ENCODE data around the gene OR4P4. TPM values are rescaled to one million over a fixed set of nuclear protein-coding genes. Genes with fewer than 3 reads are reported as not detected.

The OR4P4 gene
- not detected for polyA plus RNA-seq (2013, experiment 1 of 2)
- polyA plus RNA-seq (2013, experiment 2 of 2): not detected

DNA sequence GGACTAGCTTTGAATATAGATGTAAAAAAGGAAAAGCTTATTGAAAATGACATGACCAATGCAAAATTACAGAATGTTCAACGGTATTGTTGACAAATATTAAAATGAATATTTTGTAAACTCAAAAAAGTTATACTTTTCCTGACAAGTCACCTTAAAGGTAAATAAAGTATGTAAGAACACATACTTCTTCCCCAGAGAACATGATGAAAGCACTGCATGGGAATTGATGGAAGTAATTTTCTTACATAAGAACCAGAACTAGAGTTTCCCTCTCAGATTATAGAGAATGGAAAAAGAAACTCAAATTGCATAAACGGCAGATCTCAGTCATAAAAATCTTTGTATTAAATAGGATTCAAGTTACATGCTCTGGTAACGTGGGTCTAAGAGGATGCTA, at the start of gene OR4P4:
Gene OR4P4 (plus strand): TSS at position 301 of the 400 bp plus-strand sequence.
- no peaks in the 10 kb centered on the region for H3K9me3 ChIP-seq (ENCODE audit: control insufficient read depth, low read length)
- H3K27ac ChIP-seq (ENCODE audit: low read depth, low read length, severe bottlenecking): no peak within 1 kb of the TSS
- no CpG with 5 or more reads among the region's 3 CpGs for WGBS, 2 experiments (ENCODE audit: insufficient coverage in 2 of 2)
- H3K36me3 ChIP-seq (ENCODE audit: control insufficient read depth, insufficient read depth, low read length): no peaks in the 10 kb centered on the region
- no peak within 1 kb of the TSS for H3K4me3 ChIP-seq (ENCODE audit: extremely low read depth, insufficient read depth, low read length, poor library complexity, severe bottlenecking)
- no peaks in the 10 kb centered on the region for H3K4me1 ChIP-seq (ENCODE audit: control insufficient read depth, insufficient read depth, low read length, poor library complexity, severe bottlenecking)

DNA sequence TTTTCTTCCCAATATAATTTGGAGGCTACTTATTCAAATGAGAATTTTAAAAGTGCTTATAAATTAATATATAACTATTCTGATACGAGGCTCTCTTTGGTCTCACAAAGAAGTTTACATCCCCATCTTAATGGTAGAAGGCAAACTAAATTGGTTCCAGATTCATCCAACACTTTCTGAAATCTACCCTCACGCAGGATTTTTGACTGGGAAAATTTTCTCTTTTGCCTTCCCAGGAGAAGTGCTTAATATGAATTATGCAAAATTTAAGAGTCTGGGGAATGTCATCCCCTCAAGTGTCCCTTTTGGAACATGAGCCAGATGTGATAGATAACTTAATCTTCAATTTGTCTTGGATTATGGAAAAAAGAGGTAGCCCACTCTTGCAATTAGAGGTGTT, 27.4 kb upstream of the OR4P4 start, which contains the start of gene OR4C11:
Gene OR4C11 (minus strand): TSS at position 101 of the 400 bp plus-strand sequence. CDS start 3,272 bp downstream, outside the sequence.
- no CpG with 5 or more reads among the region's 2 CpGs for WGBS, 2 experiments (ENCODE audit: insufficient coverage in 2 of 2)

DNA sequence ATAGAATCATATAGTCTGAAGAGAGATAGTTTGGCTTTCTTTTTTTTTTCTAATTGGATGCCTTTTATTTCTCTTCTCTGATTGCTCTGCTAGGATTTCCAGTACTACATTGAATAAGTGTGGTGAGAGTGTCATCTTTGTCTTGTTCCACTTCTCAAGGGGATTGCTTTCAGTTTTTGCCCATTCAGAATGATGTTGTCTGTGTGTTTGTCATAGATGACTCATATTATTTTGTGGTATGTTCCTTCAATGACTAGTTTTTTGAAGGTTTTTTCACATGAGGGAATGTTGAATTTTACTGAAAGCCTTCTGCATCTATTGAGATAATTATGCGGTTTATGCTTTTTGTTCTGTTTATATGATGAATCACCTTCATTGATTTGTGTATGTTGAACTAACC, 10.4 kb upstream of the OR4P4 start:
- no CpG with 5 or more reads among the region's 1 CpG for WGBS, 2 experiments (ENCODE audit: insufficient coverage in 2 of 2)
- Histone ChIP-seq H3K9me3 (ENCODE audit: control insufficient read depth, low read length) (peaks cover 8% of the 10 kb centered on the region), H3K36me3 (ENCODE audit: control insufficient read depth, insufficient read depth, low read length) (no peaks in the 10 kb centered on the region), H3K4me1 (ENCODE audit: control insufficient read depth, insufficient read depth, low read length, poor library complexity, severe bottlenecking) (no peaks in the 10 kb centered on the region), H3K4me3 (ENCODE audit: extremely low read depth, insufficient read depth, low read length, poor library complexity, severe bottlenecking) (no peak overlapping the region), H3K27ac (ENCODE audit: low read depth, low read length, severe bottlenecking) (no peak overlapping the region)

More for the DNA sequence above, 27.4 kb upstream of the OR4P4 start, which contains the start of gene OR4C11:
- Histone ChIP-seq H3K36me3 (ENCODE audit: control insufficient read depth, insufficient read depth, low read length) (no peaks in the 10 kb centered on the region), H3K27ac (ENCODE audit: low read depth, low read length, severe bottlenecking) (no peak within 1 kb of the TSS), H3K4me1 (ENCODE audit: control insufficient read depth, insufficient read depth, low read length, poor library complexity, severe bottlenecking) (no peaks in the 10 kb centered on the region), H3K9me3 (ENCODE audit: control insufficient read depth, low read length) (peaks cover 14% of the 10 kb centered on the region), H3K4me3 (ENCODE audit: extremely low read depth, insufficient read depth, low read length, poor library complexity, severe bottlenecking) (no peak within 1 kb of the TSS)

- no CpG with 5 or more reads among the region's 2 CpGs for WGBS, 2 experiments (ENCODE audit: insufficient coverage in 2 of 2)
- Histone ChIP-seq H3K9me3 (ENCODE audit: control insufficient read depth, low read length) (peaks cover 10% of the 10 kb centered on the region), H3K4me3 (ENCODE audit: extremely low read depth, insufficient read depth, low read length, poor library complexity, severe bottlenecking) (no peak within 1 kb of the TSS), H3K4me1 (ENCODE audit: control insufficient read depth, insufficient read depth, low read length, poor library complexity, severe bottlenecking) (no peaks in the 10 kb centered on the region), H3K36me3 (ENCODE audit: control insufficient read depth, insufficient read depth, low read length) (no peaks in the 10 kb centered on the region), H3K27ac (ENCODE audit: low read depth, low read length, severe bottlenecking) (no peak within 1 kb of the TSS)
Observed at GRCh38 chr11:55648027-55648426, 13.1 kb downstream of the OR4P4 start, which contains the start of gene OR4S2. OR4S2 (plus strand) TSS chr11:55648327; CDS start chr11:55650904, 2,577 bp downstream.

- WGBS, 2 experiments (ENCODE audit: insufficient coverage in 2 of 2): no CpG with 5 or more reads among the region's 1 CpG
- no peak overlapping the region for H3K4me3 ChIP-seq (ENCODE audit: extremely low read depth, insufficient read depth, low read length, poor library complexity, severe bottlenecking)
- H3K27ac ChIP-seq (ENCODE audit: low read depth, low read length, severe bottlenecking): no peak overlapping the region
- no peaks in the 10 kb centered on the region for H3K36me3 ChIP-seq (ENCODE audit: control insufficient read depth, insufficient read depth, low read length)
- no peaks in the 10 kb centered on the region for H3K4me1 ChIP-seq (ENCODE audit: control insufficient read depth, insufficient read depth, low read length, poor library complexity, severe bottlenecking)
- H3K9me3 ChIP-seq (ENCODE audit: control insufficient read depth, low read length): peaks cover 12% of the 10 kb centered on the region
Observed at GRCh38 chr11:55652560-55652959, 17.6 kb downstream of the OR4P4 start.

DNA sequence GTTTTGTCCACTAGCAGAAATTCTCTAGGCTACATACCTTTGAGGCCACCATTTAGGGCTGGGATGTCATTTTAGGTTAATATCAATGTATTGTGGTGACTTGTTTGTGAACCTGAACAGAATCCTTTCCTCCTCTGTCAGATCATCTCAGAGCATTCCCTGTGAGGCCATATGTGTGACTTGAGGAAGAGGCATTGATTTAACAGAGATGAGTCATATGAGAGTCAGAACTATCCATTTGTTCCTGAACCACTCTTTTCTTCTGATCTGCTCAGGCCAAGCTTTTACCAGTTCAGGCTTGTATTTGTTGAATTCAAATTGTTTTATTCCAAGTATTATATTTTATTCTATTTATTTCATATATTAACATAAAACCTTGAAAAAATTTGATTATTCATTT, 20.2 kb downstream of the OR4P4 start:
- Histone ChIP-seq H3K27ac (ENCODE audit: low read depth, low read length, severe bottlenecking) (no peak overlapping the region), H3K9me3 (ENCODE audit: control insufficient read depth, low read length) (peaks cover 19% of the 10 kb centered on the region), H3K36me3 (ENCODE audit: control insufficient read depth, insufficient read depth, low read length) (no peaks in the 10 kb centered on the region), H3K4me3 (ENCODE audit: extremely low read depth, insufficient read depth, low read length, poor library complexity, severe bottlenecking) (no peak overlapping the region), H3K4me1 (ENCODE audit: control insufficient read depth, insufficient read depth, low read length, poor library complexity, severe bottlenecking) (no peaks in the 10 kb centered on the region)

- Histone ChIP-seq H3K36me3 (ENCODE audit: control insufficient read depth, insufficient read depth, low read length) (no peaks in the 10 kb centered on the region), H3K9me3 (ENCODE audit: control insufficient read depth, low read length) (peaks cover 19% of the 10 kb centered on the region), H3K4me1 (ENCODE audit: control insufficient read depth, insufficient read depth, low read length, poor library complexity, severe bottlenecking) (no peaks in the 10 kb centered on the region), H3K27ac (ENCODE audit: low read depth, low read length, severe bottlenecking) (no peak overlapping the region), H3K4me3 (ENCODE audit: extremely low read depth, insufficient read depth, low read length, poor library complexity, severe bottlenecking) (no peak overlapping the region)
- 100% methylated on average over 1 of the region's 2 CpGs; no CpG with 5 or more reads in 1 of the 2 experiments for WGBS, 2 experiments (ENCODE audit: insufficient coverage in 2 of 2)
Observed at GRCh38 chr11:55658031-55658573, 23.2 kb downstream of the OR4P4 start.

DNA sequence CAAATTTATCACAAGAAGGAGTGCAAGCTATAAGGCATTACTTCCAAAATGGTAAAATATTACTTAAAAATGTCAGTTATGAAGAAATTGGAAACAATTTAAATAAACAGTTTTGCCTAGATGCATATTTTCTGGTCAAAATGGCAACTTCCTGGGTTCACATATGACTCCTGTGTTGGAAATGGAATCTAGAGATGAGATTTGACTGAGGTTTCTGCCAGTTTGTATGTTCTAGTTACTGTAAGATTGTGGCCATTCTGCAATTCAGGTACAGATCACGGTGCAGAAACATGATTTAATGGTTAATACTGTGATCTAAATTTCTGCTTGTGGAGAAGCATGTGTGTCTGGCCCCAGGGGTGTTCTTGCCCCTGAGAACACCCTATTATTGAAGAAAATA, 23.7 kb downstream of the OR4P4 start:
- Histone ChIP-seq H3K4me1 (ENCODE audit: control insufficient read depth, insufficient read depth, low read length, poor library complexity, severe bottlenecking) (no peaks in the 10 kb centered on the region), H3K9me3 (ENCODE audit: control insufficient read depth, low read length) (peaks cover 19% of the 10 kb centered on the region), H3K27ac (ENCODE audit: low read depth, low read length, severe bottlenecking) (no peak overlapping the region), H3K4me3 (ENCODE audit: extremely low read depth, insufficient read depth, low read length, poor library complexity, severe bottlenecking) (no peak overlapping the region), H3K36me3 (ENCODE audit: control insufficient read depth, insufficient read depth, low read length) (no peaks in the 10 kb centered on the region)
- no CpG with 5 or more reads among the region's 1 CpG for WGBS, 2 experiments (ENCODE audit: insufficient coverage in 2 of 2)

DNA sequence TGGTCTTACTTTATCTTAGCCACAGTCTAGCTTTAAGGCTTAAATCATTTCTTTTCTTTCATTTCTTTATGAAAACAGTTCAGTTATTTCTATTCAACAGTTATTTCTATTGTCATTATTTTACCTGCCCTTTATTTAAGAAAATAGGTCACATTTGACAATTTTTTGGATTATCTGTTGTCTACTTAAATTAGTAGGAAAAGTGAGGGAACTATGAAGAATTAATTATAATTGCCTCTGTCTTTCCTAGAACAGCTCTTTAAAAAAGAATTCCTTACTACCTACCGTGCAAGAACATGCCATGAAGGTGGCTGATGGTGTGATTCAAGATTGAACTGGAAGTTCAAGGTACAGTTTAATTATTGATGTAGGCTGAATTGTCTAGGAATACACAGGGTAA, 27.0 kb downstream of the OR4P4 start, which contains the start of gene OR4C6:
Gene OR4C6 (plus strand): TSS at position 301 of the 400 bp plus-strand sequence. CDS start 2,966 bp downstream, outside the sequence.
- no CpG with 5 or more reads among the region's 1 CpG for WGBS, 2 experiments (ENCODE audit: insufficient coverage in 2 of 2)
- Histone ChIP-seq H3K27ac (ENCODE audit: low read depth, low read length, severe bottlenecking) (no peak within 1 kb of the TSS), H3K4me3 (ENCODE audit: extremely low read depth, insufficient read depth, low read length, poor library complexity, severe bottlenecking) (no peak within 1 kb of the TSS), H3K9me3 (ENCODE audit: control insufficient read depth, low read length) (peaks cover 32% of the 10 kb centered on the region), H3K36me3 (ENCODE audit: control insufficient read depth, insufficient read depth, low read length) (no peaks in the 10 kb centered on the region), H3K4me1 (ENCODE audit: control insufficient read depth, insufficient read depth, low read length, poor library complexity, severe bottlenecking) (no peaks in the 10 kb centered on the region)

GRCh38 chr11:55669376-55669775, 34.5 kb downstream of the OR4P4 start:
- Histone ChIP-seq H3K36me3 (ENCODE audit: control insufficient read depth, insufficient read depth, low read length) (no peaks in the 10 kb centered on the region), H3K9me3 (ENCODE audit: control insufficient read depth, low read length) (peaks cover 17% of the 10 kb centered on the region), H3K4me3 (ENCODE audit: extremely low read depth, insufficient read depth, low read length, poor library complexity, severe bottlenecking) (no peak overlapping the region), H3K27ac (ENCODE audit: low read depth, low read length, severe bottlenecking) (no peak overlapping the region), H3K4me1 (ENCODE audit: control insufficient read depth, insufficient read depth, low read length, poor library complexity, severe bottlenecking) (no peaks in the 10 kb centered on the region)
- no CpG with 5 or more reads among the region's 2 CpGs for WGBS, 2 experiments (ENCODE audit: insufficient coverage in 2 of 2)

- H3K4me1 ChIP-seq (ENCODE audit: control insufficient read depth, insufficient read depth, low read length, poor library complexity, severe bottlenecking): no peaks in the 10 kb centered on the region
- H3K36me3 ChIP-seq (ENCODE audit: control insufficient read depth, insufficient read depth, low read length): no peaks in the 10 kb centered on the region
- H3K9me3 ChIP-seq (ENCODE audit: control insufficient read depth, low read length): peaks cover 8% of the 10 kb centered on the region
- no peak overlapping the region for H3K27ac ChIP-seq (ENCODE audit: low read depth, low read length, severe bottlenecking)
- no peak overlapping the region for H3K4me3 ChIP-seq (ENCODE audit: extremely low read depth, insufficient read depth, low read length, poor library complexity, severe bottlenecking)
- 20% methylated on average over 1 of the region's 5 CpGs; no CpG with 5 or more reads in 1 of the 2 experiments for WGBS, 2 experiments (ENCODE audit: insufficient coverage in 2 of 2)
Observed at GRCh38 chr11:55673860-55674259, 38.9 kb downstream of the OR4P4 start.
